ENCODE results near the gene NNAT.
"Not testable (repeated sequence)": the region's sequence is repeated elsewhere in the genome, so short reads cannot be mapped to it uniquely, and the experiment has no call there.

The NNAT gene

DNA sequence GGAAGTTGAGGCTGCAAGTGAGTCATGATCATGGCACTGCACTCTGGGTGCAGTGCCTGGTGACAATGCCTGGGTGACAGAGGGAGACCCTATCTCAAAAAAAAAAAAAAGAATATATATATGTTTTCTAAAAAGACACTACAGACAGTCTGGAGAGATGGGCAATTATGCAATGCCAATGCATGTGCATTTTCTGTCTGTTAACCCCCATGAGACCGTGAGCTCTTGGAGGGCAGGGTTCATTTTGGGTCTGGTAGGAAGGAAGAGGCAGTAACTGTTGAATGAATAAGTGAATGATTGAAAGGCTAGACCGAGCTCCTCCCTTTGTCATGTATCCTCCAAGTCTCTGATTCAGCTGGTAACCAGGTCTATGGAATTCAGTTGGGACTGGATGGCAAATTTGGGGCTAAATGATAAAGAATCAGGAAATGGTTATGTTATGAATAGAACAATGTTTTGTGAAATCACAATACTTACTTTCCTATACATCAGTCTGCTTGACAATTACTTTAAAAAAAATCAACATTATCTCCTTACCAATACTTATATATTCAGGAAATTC is 12.2 kb downstream of the NNAT start:
- no peak overlapping the region for H3K4me3 ChIP-seq (ENCODE audit: low read depth, low read length)
- no peaks in the 10 kb centered on the region for H3K27me3 ChIP-seq (ENCODE audit: control insufficient read depth, insufficient read depth, low read length)
- H3K36me3 ChIP-seq (ENCODE audit: control insufficient read depth, insufficient read depth, low read length) = no peaks in the 10 kb centered on the region
- H3K4me1 ChIP-seq (ENCODE audit: control insufficient read depth, insufficient read depth, low read length) = peaks cover 11% of the 10 kb centered on the region
- no peaks in the 10 kb centered on the region for H3K9me3 ChIP-seq (ENCODE audit: control insufficient read depth, insufficient read depth, low read depth, low read length)
- no peak overlapping the region for H3K9ac ChIP-seq (ENCODE audit: low read length)
- H3K27ac ChIP-seq (ENCODE audit: low read depth, low read length) = no peak overlapping the region

DNA sequence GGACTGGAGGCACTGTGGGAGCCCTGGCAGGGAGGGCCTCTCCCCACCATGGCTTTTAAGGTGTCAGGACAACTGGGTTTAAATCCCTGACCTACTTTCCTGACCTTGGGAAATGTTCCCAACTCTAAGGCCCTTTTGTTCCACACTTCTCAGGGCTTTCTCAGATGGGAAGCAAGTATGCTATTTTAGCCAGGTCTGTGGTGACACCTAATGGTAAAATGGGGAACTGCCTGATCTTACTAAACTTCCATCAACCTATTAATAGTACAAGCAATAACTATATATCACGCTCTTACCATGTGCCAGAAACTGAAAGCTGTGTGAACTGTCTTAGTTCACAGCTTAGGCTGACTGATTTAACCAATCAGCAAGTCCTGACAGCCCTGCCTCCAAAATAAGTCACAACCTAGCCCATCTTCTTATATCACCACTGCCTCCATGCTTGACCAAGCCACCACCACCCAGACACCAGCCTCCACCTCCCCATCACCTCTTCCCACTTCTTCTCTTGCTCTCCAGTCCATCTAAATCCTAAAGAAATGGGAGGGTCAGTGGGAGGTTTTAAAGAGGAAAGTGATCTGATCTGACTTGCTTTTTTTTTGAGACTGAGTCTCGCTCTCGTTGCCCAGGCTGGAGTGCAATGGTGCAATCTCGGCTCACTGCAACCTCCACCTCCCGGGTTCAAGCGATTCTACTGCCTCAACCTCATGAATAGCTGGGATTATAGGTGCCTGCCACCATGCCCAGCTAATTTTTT is 13.5 kb downstream of the NNAT start:
- H3K9me3 ChIP-seq (ENCODE audit: control insufficient read depth, insufficient read depth, low read depth, low read length) = no peaks in the 10 kb centered on the region
- H3K9ac ChIP-seq (ENCODE audit: low read length) = no peak overlapping the region
- no peaks in the 10 kb centered on the region for H3K36me3 ChIP-seq (ENCODE audit: control insufficient read depth, insufficient read depth, low read length)
- H3K4me3 ChIP-seq (ENCODE audit: low read depth, low read length) = no peak overlapping the region
- H3K27ac ChIP-seq (ENCODE audit: low read depth, low read length) = no peak overlapping the region
- H3K27me3 ChIP-seq (ENCODE audit: control insufficient read depth, insufficient read depth, low read length) = no peaks in the 10 kb centered on the region
- H3K4me1 ChIP-seq (ENCODE audit: control insufficient read depth, insufficient read depth, low read length) = peaks cover 3% of the 10 kb centered on the region; the same call in 1 of the 2 replicates

DNA sequence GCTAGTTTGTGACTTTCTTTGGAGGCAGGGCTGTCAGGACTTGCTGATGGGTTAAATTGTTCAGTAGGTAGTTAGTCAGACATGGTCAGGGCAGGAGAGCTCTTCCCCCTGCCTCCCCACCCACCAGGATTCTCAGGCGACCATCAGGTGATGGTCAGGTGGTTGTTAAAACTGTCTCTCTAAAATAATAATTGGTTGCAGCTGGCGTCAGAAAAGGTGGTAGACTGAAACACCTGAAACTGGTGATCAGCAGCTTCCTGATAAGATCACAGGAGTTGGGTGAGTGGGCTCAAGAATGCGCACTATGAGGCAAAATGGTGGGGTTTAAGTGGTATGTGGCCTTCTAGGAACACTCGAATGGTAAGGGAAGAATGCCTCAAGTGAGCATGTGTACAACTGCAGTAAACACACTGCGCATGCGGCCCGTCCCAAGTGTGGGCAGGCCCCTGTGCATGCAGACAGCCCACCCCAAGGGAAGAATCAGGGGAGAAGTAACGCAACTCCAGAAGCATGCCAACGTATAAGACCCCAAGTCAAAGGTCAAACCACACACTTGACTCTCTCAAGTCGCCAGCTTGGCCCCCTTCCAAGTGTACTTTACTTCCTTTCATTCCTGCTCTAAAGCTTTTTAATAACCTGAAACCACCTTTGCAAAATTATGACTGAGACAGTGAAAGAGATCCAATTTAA is 14.5 kb downstream of the NNAT start:
- Histone ChIP-seq H3K9me3 (ENCODE audit: control insufficient read depth, insufficient read depth, low read depth, low read length) (no peaks in the 10 kb centered on the region), H3K4me3 (ENCODE audit: low read depth, low read length) (no peak overlapping the region), H3K27ac (ENCODE audit: low read depth, low read length) (no peak overlapping the region), H3K9ac (ENCODE audit: low read length) (no peak overlapping the region), H3K36me3 (ENCODE audit: control insufficient read depth, insufficient read depth, low read length) (no peaks in the 10 kb centered on the region), H3K4me1 (ENCODE audit: control insufficient read depth, insufficient read depth, low read length) (peaks cover 3% of the 10 kb centered on the region; the same call in 1 of the 2 replicates), H3K27me3 (ENCODE audit: control insufficient read depth, insufficient read depth, low read length) (no peaks in the 10 kb centered on the region)

DNA sequence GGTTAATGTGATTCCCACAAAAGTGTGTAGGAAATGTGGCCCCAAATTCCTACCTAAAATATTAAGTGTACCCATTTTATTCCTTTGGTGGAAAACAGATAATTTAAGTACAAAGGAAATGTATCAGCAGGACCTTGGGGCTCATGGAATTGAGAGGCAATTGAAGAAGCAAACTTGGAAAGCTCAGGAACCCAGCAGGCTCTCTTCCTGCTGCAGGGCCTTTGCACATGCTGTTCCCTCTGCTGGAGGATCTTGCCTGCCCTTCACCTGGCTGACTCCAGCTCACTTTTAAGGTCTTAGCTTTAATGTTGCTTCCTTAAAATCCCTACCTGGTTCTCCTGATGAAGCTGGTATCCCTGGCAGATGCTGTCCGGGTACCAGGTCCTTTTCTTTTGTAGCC is 16.5 kb downstream of the NNAT start:
- H3K4me1 ChIP-seq (ENCODE audit: control insufficient read depth, insufficient read depth, low read length) = peaks cover 3% of the 10 kb centered on the region; the same call in 1 of the 2 replicates

DNA sequence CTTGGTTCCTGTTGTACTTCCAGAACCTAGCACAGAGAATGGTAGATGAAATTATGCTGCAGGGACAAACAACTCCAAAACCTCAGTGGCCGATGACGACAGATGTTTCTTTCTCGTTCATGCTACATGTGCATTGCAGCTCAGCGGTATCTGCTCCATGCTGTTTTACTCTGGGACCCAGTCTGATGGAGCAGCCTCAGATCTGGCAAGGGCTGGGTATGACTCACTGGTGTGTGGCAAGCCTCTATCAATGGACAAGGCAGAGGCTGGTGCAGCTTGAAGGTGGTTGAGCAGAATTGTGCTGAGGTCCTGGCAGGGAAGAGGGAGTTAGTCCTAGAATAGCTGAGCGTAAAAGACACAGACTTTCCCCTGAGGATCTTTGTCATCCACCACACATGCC is 17.0 kb downstream of the NNAT start:
- Histone ChIP-seq H3K4me1 (ENCODE audit: control insufficient read depth, insufficient read depth, low read length) (peaks cover 3% of the 10 kb centered on the region; the same call in 1 of the 2 replicates), H3K27me3 (ENCODE audit: control insufficient read depth, insufficient read depth, low read length) (no peaks in the 10 kb centered on the region), H3K36me3 (ENCODE audit: control insufficient read depth, insufficient read depth, low read length) (no peaks in the 10 kb centered on the region), H3K9me3 (ENCODE audit: control insufficient read depth, insufficient read depth, low read depth, low read length) (no peaks in the 10 kb centered on the region), H3K4me3 (ENCODE audit: low read depth, low read length) (no peak overlapping the region), H3K27ac (ENCODE audit: low read depth, low read length) (no peak overlapping the region), H3K9ac (ENCODE audit: low read length) (no peak overlapping the region)

More for the DNA sequence above, 16.5 kb downstream of the NNAT start:
- no peaks in the 10 kb centered on the region for H3K27me3 ChIP-seq (ENCODE audit: control insufficient read depth, insufficient read depth, low read length)
- H3K27ac ChIP-seq (ENCODE audit: low read depth, low read length) = no peak overlapping the region
- no peak overlapping the region for H3K4me3 ChIP-seq (ENCODE audit: low read depth, low read length)
- H3K36me3 ChIP-seq (ENCODE audit: control insufficient read depth, insufficient read depth, low read length) = no peaks in the 10 kb centered on the region
- no peak overlapping the region for H3K9ac ChIP-seq (ENCODE audit: low read length)
- no peaks in the 10 kb centered on the region for H3K9me3 ChIP-seq (ENCODE audit: control insufficient read depth, insufficient read depth, low read depth, low read length)

DNA sequence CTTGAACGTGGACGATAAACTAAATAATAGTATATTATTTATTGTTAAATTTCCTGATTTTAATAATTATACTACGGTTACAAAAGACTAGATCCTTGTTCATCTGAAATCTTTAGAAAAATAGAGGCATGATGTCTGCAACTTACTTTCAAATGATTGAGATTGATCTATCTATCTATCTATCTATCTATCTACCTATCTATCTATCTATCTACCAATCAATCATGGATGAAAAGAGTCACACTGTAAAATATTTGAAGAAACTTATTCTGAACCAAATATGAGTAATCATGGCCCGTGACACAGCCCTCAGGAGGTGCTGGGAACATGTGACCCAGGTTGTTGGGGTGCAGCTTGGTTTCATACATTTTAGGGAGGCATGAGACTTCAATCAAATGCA is 18.4 kb downstream of the NNAT start:
- H3K4me1 ChIP-seq (ENCODE audit: control insufficient read depth, insufficient read depth, low read length) = peaks cover 3% of the 10 kb centered on the region; the same call in 1 of the 2 replicates
- H3K9me3 ChIP-seq (ENCODE audit: control insufficient read depth, insufficient read depth, low read depth, low read length) = no peaks in the 10 kb centered on the region

DNA sequence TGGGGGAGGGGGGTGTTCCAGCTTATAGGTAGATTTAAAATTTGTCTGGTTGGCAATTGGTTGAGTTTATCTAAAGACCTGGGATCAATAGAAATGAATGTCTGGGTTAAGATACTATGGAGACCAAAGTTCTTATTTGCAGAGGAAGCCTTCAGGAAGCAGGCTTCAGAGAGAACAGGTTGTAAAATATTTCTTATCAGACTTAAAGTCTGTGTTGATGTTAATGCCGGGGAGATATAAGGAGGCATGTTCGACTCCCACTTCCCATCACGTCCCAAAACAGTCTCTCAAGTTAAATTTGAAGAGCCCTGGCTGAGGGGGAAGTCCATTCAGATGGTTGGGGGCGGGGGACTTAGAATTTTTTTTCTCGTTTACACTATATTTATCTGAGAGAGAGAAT is 19.0 kb downstream of the NNAT start:
- Histone ChIP-seq H3K4me1 (ENCODE audit: control insufficient read depth, insufficient read depth, low read length) (peaks cover 3% of the 10 kb centered on the region; the same call in 1 of the 2 replicates), H3K27me3 (ENCODE audit: control insufficient read depth, insufficient read depth, low read length) (no peaks in the 10 kb centered on the region), H3K36me3 (ENCODE audit: control insufficient read depth, insufficient read depth, low read length) (no peaks in the 10 kb centered on the region), H3K9ac (ENCODE audit: low read length) (no peak overlapping the region), H3K27ac (ENCODE audit: low read depth, low read length) (no peak overlapping the region), H3K9me3 (ENCODE audit: control insufficient read depth, insufficient read depth, low read depth, low read length) (no peaks in the 10 kb centered on the region), H3K4me3 (ENCODE audit: low read depth, low read length) (no peak overlapping the region)

More for the DNA sequence above, 18.4 kb downstream of the NNAT start:
- Histone ChIP-seq H3K4me3 (ENCODE audit: low read depth, low read length) (no peak overlapping the region), H3K27ac (ENCODE audit: low read depth, low read length) (no peak overlapping the region), H3K36me3 (ENCODE audit: control insufficient read depth, insufficient read depth, low read length) (no peaks in the 10 kb centered on the region), H3K27me3 (ENCODE audit: control insufficient read depth, insufficient read depth, low read length) (no peaks in the 10 kb centered on the region), H3K9ac (ENCODE audit: low read length) (no peak overlapping the region)

DNA sequence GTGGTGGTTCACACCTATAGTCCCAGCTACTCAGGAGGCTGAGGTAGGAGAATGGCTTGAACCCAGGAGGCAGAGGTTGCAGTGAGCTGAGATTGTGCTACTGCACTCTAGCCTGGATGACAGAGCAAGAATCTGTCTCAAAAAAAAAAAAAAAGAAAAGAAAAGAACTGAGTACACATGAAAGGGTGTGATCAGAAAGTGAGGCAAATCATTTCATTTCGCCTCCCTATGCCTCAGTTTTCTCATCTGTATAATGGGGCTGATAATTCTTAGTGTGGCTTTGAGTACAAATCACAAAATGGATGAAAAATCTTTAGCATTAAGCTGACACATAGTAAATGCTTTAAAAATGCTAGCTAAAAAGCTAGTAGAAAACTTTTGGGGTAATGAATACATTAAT is 19.8 kb downstream of the NNAT start:
- not testable (repeated sequence) for H3K27me3 ChIP-seq (ENCODE audit: control insufficient read depth, insufficient read depth, low read length); H3K27ac ChIP-seq (ENCODE audit: low read depth, low read length); H3K9ac ChIP-seq (ENCODE audit: low read length); H3K9me3 ChIP-seq (ENCODE audit: control insufficient read depth, insufficient read depth, low read depth, low read length); H3K4me3 ChIP-seq (ENCODE audit: low read depth, low read length); H3K36me3 ChIP-seq (ENCODE audit: control insufficient read depth, insufficient read depth, low read length); H3K4me1 ChIP-seq (ENCODE audit: control insufficient read depth, insufficient read depth, low read length)

DNA sequence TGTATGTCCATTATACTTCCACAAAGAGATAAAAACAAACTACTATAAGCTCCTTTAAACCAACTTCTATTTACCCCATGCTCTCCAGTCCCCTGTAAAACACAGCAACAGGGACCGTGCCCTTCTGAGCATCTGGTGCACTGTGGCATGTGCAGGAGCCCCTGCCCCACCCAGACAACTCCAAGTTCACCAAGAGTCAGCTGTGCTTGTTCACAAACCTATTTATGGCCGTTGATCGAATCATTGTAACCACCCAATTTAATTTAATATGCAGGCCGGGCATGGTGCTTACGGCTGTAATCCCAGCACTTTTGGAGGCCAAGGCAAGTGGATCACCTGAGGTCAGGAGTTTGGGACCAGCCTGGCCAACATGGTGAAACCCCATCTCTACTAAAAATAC is 20.3 kb downstream of the NNAT start:
- no peaks in the 10 kb centered on the region for H3K36me3 ChIP-seq (ENCODE audit: control insufficient read depth, insufficient read depth, low read length)
- H3K27ac ChIP-seq (ENCODE audit: low read depth, low read length) = no peak overlapping the region
- no peaks in the 10 kb centered on the region for H3K9me3 ChIP-seq (ENCODE audit: control insufficient read depth, insufficient read depth, low read depth, low read length)
- H3K4me3 ChIP-seq (ENCODE audit: low read depth, low read length) = no peak overlapping the region
- H3K27me3 ChIP-seq (ENCODE audit: control insufficient read depth, insufficient read depth, low read length) = no peaks in the 10 kb centered on the region
- peaks cover 3% of the 10 kb centered on the region; the same call in 1 of the 2 replicates for H3K4me1 ChIP-seq (ENCODE audit: control insufficient read depth, insufficient read depth, low read length)
- H3K9ac ChIP-seq (ENCODE audit: low read length) = no peak overlapping the region

DNA sequence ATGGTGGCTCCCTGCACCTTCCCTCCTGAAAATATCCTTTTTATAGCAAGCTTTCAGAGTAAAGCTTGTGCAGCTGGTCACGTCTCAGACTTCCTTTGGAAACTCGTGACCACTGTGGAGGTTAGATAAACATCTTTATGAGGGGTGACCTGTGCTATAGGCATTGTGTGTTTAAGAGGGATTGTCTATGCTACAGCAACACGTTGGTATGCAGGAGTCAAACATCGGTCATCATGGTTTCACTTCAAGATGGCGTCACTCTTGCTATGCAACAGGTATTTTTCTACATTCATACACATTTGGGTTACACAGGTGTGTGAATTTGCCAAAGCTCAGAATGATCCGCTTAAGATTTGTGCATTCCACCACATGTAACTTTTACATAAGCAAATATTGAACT is 21.2 kb downstream of the NNAT start:
- Histone ChIP-seq H3K27ac (ENCODE audit: low read depth, low read length) (no peak overlapping the region), H3K27me3 (ENCODE audit: control insufficient read depth, insufficient read depth, low read length) (no peaks in the 10 kb centered on the region), H3K4me1 (ENCODE audit: control insufficient read depth, insufficient read depth, low read length) (no peaks in the 10 kb centered on the region), H3K4me3 (ENCODE audit: low read depth, low read length) (no peak overlapping the region), H3K36me3 (ENCODE audit: control insufficient read depth, insufficient read depth, low read length) (no peaks in the 10 kb centered on the region), H3K9ac (ENCODE audit: low read length) (no peak overlapping the region), H3K9me3 (ENCODE audit: control insufficient read depth, insufficient read depth, low read depth, low read length) (no peaks in the 10 kb centered on the region)

DNA sequence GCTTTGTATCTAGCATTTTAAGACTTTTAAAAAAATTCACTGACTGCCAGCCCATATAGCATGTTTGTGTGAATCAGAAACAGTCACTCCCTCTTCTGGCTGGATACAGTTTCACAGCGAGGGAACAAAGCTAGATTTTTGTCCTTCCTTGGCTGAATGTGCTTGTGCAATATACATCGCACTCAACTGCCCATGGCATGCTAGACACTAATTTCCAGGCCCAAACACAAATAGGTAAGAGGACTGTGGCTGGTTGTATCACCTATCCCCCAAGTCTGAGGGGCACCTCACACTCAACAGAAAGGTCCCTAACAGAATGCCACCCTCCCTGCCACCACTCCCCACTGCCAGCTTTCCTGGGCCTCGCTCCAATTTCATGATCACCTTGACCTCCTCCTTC is 22.8 kb downstream of the NNAT start:
- Histone ChIP-seq H3K4me3 (ENCODE audit: low read depth, low read length) (no peak overlapping the region), H3K36me3 (ENCODE audit: control insufficient read depth, insufficient read depth, low read length) (no peaks in the 10 kb centered on the region), H3K4me1 (ENCODE audit: control insufficient read depth, insufficient read depth, low read length) (no peaks in the 10 kb centered on the region), H3K9ac (ENCODE audit: low read length) (no peak overlapping the region), H3K9me3 (ENCODE audit: control insufficient read depth, insufficient read depth, low read depth, low read length) (no peaks in the 10 kb centered on the region), H3K27me3 (ENCODE audit: control insufficient read depth, insufficient read depth, low read length) (no peaks in the 10 kb centered on the region), H3K27ac (ENCODE audit: low read depth, low read length) (no peak overlapping the region)
